Stomach (tissue), 4 donors: Measurements from ENCODE around the gene HCN2.

Source experiments
- POLR2A ChIP-seq, 4 donors: fragments of 450-650 bp; IDR thresholded peaks; one replicate each; pipeline ENCODE4 v1.6.1; 2016; ENCODE audit warnings: antibody characterized with exemption in 4 of 4, control low read depth in 2 of 4, mild to moderate bottlenecking in 1 of 4, moderate library complexity in 1 of 4
- POLR2AphosphoS5 ChIP-seq, 3 donors: sonication (generic); formaldehyde crosslinking; IDR thresholded peaks; one replicate each; pipeline ENCODE4 v1.6.1; 2016; ENCODE audit warnings: antibody characterized with exemption in 3 of 3
- TF ChIP-seq, protein P1 (sequence below), 7 experiments: fragments of 450-650 bp in 4 of 7; fragments of 200-600 bp in 3 of 7; sonication (generic) in 3 of 7; IDR thresholded peaks; one replicate each; pipeline ENCODE4 v1.5.1; 2016 to 2019; ENCODE audit warnings: antibody characterized with exemption in 7 of 7, control low read depth in 2 of 7, mild to moderate bottlenecking in 1 of 7

DNA sequence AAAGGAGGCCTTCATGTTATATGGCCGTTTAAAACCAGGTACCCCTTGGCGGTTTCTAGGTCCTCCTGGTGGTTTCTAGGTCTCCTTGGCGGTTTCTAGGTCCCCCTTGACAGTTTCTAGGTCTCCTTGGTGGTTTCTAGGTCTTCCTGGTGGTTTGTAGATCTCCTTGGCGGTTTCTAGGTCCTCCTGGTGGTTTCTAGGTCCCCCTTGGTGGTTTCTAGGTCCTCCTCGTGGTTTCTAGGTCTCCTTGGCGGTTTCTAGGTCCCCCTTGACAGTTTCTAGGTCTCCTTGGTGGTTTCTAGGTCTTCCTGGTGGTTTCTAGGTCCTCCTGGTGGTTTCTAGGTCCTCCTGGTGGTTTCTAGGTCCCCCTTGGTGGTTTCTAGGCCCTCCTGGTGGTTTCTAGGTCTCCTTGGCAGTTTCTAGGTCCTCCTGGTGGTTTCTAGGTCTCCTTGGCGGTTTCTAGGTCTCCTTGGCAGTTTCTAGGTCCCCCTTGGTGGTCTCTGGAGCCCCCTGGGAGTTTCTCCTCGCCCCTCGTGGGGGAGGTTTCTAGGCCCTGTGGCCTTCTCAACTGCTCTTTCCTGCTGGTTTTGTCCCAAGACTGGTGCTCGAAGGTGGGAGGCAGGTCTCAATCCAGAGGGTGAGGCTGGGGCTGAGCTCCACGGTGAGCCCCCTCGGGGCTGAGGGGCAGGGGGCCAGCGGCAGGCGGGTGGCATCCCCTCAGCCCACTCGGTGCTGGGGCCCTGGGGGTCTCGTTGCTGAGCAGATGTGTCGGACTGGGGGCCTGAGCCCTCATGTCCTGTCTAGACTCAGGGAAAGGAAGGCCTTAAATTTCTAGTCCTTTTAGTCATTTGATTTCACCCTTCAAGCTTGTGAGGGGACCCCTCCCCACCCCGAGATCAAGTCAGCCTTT is 8.0 kb downstream of the HCN2 start:
- TF ChIP-seq POLR2A (IDR thresholded peaks at IDR 0.05) (no peak), POLR2AphosphoS5 (IDR thresholded peaks at IDR 0.05) (no peak)
- TF ChIP-seq, protein P1, sequence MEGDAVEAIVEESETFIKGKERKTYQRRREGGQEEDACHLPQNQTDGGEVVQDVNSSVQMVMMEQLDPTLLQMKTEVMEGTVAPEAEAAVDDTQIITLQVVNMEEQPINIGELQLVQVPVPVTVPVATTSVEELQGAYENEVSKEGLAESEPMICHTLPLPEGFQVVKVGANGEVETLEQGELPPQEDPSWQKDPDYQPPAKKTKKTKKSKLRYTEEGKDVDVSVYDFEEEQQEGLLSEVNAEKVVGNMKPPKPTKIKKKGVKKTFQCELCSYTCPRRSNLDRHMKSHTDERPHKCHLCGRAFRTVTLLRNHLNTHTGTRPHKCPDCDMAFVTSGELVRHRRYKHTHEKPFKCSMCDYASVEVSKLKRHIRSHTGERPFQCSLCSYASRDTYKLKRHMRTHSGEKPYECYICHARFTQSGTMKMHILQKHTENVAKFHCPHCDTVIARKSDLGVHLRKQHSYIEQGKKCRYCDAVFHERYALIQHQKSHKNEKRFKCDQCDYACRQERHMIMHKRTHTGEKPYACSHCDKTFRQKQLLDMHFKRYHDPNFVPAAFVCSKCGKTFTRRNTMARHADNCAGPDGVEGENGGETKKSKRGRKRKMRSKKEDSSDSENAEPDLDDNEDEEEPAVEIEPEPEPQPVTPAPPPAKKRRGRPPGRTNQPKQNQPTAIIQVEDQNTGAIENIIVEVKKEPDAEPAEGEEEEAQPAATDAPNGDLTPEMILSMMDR (IDR thresholded peaks at IDR 0.05) = no peak
